ENCODE data around the gene NOL4L.
A peak's percentile ranks its signal among the peaks of the same experiment; 100 is the strongest.

The NOL4L gene

DNA sequence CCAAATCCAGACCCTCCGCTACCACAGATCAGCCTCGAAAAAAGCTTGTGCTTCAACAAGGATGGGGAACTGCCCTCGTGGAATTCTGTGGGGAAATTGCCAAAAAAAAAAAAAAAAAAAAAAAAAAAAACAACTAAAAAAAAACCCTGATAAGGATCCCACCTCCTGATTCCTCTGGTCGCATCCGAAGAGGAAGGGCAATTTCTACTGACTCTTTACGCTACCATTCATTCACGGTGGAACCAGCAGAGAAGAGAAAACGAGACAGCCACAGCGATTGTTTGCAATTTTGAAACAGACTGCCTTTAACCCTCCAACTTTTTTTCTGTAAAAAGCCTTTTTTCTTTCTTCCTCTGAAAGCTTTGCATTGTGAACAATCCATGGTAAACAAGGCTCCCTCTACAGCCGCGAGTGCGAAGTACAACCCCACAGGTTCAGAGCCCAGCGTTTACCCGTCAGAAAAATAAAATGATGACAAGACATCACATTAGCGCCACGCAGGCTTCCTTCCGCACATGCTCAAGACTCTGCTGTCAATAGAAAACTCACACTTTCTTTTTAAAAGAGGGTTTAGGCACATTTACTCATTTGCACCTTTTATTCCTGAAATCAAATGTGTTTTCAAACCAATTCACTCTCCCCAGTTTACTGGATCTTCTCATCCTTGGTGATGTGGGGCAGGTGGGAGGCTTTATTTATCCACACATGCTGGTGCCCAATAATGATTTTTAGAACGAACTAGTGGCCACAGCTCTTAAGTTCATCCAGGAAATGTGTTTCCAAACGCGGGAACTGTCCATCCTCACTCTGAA is 100.0 kb downstream of the NOL4L start:
- peak; percentile 58 to 67 for DNase-seq (ENCODE audit: low read depth in 2 of 2)

DNA sequence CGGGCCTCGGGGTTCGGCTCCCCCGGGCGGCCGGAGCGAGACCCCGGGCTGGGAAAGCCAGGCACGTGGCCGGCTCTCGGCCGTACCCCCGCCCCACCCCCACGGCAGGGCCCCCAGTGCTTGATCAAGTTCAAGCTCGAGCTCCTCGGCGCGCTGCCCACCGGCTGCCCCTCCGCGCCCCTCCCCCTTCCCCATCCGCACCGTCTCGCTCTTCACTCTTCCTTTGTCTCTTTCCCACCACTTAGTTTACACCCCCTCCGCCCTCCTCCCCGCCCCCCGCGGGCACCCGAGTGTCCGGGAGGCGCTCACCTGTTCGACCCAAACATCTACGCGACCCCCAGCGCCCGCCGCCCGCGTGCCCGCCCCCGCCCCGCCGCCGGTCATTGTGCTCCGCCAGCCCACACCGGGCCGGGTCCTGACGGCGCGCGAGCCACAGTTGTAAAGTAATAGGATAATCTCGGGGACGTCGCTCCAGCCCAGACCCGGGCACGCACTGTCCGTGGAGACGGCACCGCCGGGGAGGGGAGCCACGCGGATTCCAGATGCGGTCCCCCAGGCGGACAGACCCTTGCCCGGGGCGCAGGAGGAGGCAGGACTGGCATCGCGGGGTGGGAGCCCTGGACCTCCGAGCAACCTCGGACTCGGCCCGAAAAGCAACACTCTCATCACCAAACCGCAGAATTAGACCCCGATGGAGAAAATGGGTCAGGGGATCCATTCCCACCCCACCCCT is 100.7 kb downstream of the NOL4L start:
- no peak for DNase-seq (ENCODE audit: low read depth in 2 of 2)

DNA sequence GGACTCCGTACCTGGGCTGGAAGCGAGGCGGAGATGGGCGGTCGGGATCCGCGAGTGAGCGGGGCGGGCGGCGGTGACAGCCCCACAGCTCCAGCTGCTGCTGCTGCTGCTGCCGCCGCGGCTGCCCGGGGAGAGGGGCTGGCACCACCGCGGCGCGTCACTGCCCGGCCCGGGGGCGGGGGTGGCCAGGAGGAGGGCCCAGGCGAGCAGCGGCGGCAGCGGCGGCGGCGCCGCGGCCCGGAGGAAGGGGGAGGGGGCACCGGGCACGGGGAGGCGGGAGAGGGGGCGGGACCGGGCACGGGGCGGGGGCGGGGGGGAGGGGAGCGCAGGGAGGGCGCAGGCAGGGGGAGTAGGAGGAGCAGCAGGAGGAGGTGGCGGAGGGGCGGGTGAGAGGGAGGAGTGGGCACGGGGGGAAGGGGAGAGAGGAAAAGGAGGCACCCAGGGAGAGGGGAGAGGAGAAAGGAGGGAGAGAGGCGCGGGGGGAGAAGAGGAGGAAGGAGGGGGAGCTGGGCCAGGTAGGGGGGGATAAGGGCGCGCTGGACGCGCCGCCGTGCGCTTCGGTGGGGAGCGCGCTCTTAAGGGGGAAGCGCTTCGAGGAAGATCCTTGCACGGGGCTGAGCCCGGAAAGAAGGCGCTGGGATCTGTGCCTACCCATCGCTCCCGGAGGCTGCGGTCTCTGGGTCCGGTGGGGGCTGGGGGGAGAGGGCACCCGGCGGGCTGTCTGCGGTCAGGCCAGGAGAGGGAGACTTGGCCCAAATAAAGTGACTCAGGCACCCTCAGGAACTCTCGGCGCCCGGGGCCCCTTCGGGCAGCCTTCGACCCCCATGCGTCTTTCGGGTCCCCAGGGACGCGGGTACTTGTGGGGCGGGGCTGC is 101.5 kb downstream of the NOL4L start:
- peak; percentile 35 to 47 for DNase-seq (ENCODE audit: low read depth in 2 of 2)

DNA sequence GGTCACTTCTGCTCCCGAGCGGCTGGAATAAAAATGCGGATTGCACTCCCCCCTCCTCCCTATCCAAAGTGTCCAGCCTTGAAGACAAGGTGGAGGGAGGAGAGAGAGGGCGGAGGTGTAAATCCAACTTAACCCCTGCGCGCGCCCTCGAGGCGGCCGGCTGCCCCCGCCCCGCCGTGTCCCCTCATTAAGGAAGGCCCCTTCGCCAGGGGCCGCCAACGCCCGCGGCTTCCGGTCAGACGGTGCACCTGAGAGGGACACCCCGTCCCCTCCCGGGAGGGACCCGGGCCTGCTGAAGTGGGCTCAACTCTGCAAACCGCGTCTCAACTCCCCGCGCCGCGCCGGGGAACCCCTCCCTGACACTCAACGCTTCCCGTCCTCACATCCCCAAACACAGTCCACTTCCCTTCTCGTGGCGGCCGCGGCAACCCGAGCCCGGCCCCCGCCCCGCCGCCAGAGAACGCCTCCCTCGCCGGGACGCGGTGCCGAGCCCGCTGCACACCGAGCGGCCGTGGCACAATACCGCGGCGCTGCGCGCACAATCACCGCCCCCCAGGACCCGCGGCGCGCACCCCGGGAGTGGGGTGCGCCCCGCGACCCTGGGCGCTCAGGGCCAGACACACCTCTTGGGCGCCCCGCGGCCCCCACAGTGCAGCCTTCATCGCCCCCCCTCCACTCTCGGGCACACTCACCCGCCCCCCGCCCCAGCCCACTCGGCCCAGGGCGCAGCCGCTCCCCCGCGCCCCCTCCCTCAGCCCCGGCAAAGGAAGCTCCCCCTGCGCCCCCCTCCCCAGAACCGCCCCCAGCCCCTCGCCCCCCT is 102.5 kb downstream of the NOL4L start:
- no peak for DNase-seq (ENCODE audit: low read depth in 2 of 2)

DNA sequence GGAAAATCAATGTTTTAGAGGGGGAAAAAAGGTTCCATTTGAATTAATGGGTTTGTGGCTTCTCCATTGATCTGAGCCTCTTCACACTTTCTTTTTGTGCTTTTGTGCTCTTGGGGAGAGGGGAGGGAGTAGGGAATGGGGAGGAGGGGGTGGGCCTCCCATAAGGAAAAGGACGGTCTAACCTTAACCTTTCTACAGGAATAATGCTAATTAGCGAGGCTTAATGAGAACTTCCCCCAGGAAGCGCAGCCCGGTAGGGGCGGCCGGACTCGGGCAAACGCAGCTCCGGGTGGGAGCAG is 103.0 kb downstream of the NOL4L start:
- DNase-seq (ENCODE audit: low read depth in 2 of 2) = no peak

DNA sequence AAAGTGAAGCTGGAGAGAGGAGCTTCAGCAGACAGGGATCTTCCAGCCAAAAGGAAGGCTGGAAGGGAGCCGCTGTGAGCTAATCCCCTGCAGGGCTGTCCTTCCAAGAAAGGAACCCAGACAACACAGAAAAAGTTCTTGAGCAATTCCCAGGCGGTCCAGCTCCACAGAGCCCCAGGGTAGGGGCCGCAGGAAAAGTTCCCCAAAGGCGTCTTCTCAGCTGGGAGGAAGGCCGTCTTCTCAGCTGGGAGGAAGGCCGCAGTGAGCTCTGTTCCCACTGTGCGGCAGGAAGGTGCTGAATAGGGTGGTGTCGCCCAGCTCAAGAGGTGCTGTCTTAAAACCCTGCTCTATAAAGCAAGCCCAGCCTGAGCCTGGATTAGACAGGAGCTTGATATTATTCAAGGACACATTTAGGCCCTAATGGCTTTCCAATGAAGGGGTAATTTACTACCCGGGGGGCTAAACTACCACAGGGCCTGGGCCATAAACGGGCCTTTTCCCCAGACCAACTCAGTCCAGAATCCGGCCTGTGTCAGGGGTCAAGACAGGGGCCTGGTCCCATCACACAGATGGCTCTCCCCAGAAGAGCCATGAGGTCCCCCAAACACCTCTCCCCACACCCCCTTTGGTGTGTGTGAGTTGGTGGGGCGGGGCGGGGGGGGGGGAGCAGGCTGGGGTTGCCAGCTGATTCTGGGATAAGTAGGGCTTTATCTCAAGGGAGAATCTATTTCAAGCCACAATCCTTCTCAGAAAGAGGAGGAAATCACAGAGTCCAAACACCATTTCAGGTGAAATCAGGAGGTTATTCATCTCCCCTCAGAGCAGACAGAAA is 103.6 kb downstream of the NOL4L start:
- no peak for DNase-seq (ENCODE audit: low read depth in 2 of 2)

DNA sequence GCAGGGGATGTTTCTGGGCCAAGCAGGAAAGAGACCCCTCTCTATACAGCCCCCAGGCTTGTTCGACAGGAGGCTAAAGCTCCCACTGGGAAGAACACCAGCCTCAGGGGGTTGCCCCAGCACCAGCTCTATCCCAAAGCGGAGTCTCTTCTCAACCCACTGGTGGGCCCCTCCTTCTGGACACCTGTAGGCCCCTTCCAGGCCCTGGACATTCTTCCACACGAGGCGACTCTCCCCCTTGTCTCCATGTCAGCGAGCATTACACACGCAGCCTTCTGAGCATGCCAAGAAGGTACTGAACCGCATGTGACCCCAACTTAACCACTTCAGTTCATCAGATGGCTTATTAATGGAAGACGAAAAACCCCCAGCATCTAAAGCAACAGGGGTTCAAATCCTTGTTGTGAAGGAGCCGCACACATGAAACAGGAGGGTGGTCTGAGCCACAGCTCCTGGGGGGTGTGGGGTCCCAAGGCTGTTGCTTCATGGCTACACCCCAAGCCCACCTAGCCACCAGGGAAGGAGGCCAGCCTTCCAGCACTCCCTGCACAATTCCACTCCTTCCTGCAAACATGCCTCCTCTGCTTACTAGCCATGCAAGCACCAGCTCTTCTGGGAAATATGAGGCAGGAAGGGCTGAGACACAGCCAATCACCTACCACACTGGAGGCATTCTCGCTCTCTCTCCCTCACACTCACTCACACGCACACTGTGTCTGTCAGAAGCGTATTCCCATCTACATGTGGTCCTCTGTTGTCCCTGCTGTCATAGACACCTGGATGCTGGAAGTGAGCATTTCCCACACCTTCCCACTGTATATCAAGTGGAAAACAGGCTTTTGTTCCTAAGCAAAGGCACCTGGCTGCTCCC is 104.5 kb downstream of the NOL4L start:
- no peak for DNase-seq (ENCODE audit: low read depth in 2 of 2)

DNA sequence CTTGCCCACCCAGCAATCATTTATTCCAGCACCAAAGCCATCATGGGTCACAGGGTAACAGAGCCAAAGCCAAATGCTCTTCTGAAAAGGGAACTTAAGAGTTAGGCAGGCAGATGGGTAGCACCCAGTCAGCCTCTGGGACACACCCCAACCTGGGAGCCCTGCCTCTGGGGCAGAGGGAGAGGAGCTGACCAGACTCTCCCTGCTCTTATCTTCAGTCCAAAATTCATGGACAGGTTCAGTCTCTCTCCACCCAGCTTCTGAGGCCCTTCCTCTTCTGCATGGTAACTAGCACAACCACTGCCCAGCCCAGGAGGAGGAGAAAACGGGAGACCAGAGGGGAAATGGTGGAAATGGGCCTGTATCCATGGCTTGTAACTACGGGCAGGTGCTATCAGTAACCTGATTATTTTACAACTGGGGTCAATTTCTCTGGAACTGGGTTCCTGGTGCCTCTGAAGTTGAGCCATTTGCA is 105.4 kb downstream of the NOL4L start:
- DNase-seq (ENCODE audit: low read depth in 2 of 2) = no peak

DNA sequence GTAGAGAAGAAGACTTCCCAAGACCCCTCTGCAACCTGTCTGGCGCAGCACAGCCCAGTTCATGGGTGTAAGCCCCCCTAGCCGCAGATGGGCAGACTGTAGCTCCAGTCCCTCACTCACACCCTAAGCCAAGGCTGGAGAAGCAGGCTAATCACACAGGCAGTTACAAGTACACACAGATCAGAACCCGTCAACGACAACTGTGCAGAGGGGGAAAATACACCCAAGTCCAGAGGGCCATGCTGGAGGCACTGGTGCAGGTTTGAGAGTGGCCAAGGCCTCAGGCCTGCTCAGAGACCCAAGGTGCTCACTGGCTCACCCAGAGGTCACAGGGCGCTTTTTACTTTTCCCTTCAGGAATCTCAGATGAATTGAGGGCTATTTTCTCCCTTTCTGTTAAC is 106.1 kb downstream of the NOL4L start:
- no peak for DNase-seq (ENCODE audit: low read depth in 2 of 2)

DNA sequence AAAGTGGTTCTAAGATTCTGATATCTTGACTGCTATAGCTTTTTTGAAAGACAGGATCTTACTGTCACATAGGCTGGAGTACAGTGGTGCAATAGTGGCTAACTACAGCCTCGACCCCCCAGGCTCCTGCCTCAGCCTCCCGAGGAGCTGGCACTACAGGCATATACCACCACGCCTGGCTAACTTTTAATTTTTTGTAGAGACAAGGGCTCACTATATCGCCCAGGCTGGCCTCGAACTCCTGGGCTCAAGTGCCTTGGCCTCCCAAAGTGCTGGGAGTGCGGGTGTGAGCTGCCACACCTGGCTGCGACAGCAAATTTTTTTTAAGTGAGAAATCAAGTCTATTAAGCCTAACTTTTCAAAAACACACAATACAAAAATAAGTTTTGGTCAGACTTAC is 106.6 kb downstream of the NOL4L start:
- DNase-seq (ENCODE audit: low read depth in 2 of 2) = no peak

DNA sequence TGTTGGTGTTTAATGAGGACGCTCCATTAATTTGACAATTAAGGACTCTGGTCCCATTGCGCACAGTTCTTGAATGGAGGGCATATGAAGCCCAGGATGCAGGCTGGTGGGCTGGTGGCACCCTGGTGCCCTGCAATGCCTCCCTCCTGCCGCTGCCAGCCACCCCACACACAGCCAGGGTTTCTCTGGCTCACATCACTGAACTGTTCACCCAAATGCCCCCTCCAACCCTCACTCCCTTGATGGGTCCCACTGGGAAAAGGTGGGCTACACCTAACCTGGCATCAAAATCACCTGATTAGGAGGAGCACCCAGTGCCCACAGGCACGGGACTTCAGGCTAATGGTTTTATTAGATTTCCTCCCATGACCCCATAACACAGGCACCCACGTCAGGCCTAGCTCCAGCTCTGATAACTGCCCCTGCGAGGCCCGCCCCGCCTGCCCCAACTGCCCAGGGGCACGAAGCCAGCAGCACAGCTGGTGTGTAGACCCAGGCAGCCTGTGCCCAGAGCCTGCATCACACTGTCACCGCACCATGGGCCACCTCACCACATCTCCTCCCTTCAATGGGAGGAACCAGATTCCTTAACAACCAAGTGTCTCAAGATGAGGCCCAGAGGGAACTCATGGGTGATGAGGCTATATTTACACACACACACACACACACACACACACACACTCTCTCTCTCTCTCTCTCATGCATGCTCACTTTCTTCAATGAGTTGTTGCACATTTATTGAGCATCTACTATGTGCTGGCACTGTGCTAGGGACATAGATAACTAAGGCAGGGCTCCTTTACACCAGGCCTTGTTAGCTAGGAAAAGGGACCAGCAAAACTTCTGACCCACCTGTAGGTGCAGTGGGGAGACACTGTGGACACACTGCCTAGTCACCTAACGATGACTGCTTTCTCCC is 107.3 kb downstream of the NOL4L start:
- DNase-seq (ENCODE audit: low read depth in 2 of 2) = no peak

DNA sequence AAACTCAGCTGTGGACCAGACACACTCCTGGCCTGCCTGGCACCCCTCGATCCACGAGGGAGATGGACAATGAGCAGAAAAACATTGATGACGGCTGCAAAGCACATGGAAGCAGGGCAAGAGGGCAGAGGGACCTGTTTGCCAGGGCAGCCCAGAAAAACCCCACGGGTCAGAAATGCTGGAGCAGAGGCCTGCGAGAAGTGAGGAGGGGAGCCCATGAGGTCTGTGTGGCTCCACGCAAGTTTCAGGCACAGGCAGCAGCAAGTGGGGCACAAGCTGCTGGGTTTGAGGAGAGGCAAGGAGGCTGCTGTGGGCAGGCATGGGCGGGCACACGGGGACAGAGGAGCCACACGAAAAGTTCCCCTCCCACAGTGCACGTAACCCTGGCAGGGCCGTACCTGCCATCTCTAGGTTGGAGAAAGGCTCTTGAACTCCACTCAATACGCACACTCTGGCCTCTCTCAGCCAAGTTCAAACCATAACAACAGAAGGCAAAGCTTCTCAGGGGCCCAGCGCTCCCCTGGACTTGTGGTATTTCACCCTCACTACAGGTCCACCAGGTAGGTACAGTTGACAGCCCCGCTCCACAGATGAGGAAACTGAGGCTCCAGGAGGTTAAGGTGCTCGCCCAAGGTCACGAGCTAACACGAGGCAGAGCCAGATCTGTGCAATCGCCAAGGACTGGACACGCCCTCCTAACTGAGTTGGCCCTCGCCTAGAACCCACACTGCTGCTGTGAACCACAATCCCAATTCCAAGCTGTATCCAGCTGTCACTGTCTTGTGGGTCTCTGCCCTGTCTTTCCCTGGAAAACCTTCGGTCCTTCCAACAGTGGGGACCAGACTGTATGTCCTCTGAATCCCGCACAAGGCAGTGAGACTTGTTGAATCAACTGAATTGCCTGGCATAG is 108.2 kb downstream of the NOL4L start:
- DNase-seq (ENCODE audit: low read depth in 2 of 2) = no peak

DNA sequence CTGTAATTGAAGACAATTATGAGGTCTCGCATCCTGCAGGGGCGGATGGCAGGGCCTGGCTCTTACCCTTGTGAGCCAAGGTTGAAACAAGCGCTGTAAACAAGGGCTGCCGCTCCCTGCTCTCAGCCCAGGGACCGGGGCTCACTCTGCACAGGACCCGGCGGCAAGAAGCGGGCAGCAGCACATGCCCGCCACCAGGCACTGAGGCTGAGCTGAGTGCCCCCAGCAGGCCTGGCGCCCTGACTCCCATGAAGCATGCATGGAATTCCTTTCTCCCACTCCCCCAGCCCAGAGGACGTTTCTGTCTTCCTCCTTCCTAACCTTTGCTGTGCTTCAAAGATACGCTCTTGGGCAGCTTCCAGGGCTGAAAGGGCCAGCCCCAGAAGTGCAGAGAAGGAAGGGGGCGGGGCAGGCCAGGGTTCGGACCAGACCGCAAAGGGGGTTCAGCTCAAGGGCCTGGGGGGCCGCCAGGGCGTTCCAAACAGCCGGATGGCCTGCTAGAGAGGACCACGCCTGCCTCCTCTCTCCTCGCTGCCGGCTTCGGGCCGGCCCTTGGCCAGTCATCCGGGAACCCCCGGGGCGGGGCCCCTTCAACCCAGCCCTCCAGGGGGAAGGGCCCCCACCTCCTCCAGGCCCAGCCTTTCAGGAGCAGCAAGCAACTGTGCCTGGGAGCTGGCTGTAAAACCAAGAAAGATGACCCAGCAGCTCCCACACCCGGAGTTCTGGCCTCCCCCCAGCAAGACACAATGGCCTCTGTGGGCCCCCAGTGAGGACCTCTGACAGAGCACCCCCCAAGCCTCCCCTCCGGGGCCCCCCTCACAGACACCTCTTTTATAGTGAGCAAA is 109.9 kb downstream of the NOL4L start:
- no peak for DNase-seq (ENCODE audit: low read depth in 2 of 2)

DNA sequence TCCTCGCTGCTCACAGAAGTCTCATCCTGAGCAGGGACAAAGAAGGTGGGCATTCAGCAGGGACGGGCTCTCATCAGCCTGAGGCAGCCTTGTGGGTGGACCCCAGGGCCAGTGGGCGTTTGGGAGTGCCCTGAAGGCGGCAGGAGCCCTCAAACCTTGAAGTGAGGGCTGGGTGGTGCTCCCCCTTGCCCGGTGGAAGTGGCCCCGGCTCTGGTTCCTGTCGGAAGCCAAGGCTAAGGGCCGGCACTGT is 110.5 kb downstream of the NOL4L start:
- DNase-seq (ENCODE audit: low read depth in 2 of 2) = no peak

DNA sequence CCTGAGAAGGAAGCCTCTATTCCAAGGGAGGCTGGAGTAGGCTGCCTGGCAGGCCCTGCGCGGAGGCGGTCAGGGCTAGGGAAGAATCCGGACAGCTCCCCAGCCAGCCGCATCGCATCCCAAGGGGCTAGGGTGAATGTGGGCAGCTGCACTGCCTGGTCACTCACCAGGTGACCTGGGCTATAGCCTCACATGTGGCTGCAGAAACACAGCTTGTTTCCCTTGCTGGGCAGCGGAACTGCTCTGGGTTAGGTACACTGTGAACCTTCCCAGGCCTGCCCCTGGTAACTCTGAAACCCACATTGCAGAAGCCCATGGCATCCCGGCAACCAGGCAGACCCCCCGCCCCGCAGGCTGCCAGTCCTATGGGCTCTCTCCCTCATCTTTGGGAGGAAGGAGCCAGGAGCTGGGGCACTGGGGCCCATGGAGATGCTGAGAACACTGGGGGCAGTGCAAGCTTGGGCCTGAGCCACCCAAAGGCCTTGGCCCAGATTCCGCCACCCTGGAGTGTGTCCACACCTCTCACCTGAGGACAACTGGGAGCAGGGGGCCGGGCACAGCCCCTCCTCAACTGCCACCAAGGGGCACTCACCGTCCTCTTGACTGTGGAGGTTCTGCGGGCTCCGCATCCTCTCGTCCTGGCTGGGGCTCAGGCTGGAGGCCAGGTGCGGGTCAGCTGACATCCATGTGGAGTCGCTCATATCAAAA is 111.0 kb downstream of the NOL4L start:
- no peak for DNase-seq (ENCODE audit: low read depth in 2 of 2)

Data from stimulated activated CD8-positive, alpha-beta memory T cell treated with anti-CD3 and anti-CD28 coated beads, Interleukin-2, amount 100 ng/mL, for 1 hour (primary cell).